Measurements from ENCODE around the gene CCM2. TPM values are rescaled to one million over a fixed set of nuclear protein-coding genes. Genes with fewer than 3 reads are reported as not detected.

CCM2 gene
- total and polyA plus RNA-seq, 2 experiments from 2014 or later: 24.9 to 40.1 TPM

- TF ChIP-seq ZNF462 (CRISPR knock-in tag; IDR thresholded peaks at IDR 0.05): no peak
- TF ChIP-seq EZH2phosphoT487 (IDR thresholded peaks at IDR 0.05; ENCODE audit: unreplicated experiment): no peak
- no peak for TF ChIP-seq STAT1 (IDR thresholded peaks at IDR 0.05; ENCODE audit: unreplicated experiment)
- TF ChIP-seq EZH2 (IDR thresholded peaks at IDR 0.05; ENCODE audit: low read depth, unreplicated experiment): no peak
- TF ChIP-seq NANOG (IDR thresholded peaks at IDR 0.05; ENCODE audit: borderline replicate concordance): no peak
Observed at GRCh38 chr7:45080958-45081669, 81.1 kb downstream of the CCM2 start (continued).

- Histone ChIP-seq H3K4me3 (no peak overlapping the region), H4K20me1 (replicated peaks; ENCODE audit: insufficient read depth) (no peaks in the 10 kb centered on the region), H3K27ac (ENCODE audit: low read depth) (no peak overlapping the region), H3K4me1 (ENCODE audit: insufficient read depth) (no peaks in the 10 kb centered on the region), H3F3A (replicated peaks; ENCODE audit: low read depth) (no peaks in the 10 kb centered on the region), H3K79me2 (replicated peaks; ENCODE audit: insufficient read depth) (no peaks in the 10 kb centered on the region), H3K27me3 (ENCODE audit: insufficient read depth) (no peaks in the 10 kb centered on the region), H3K4me2 (no peak overlapping the region), H3K9me2 (ENCODE audit: insufficient read depth) (no peaks in the 10 kb centered on the region), H2AFZ (no peak overlapping the region), H3K36me3 (ENCODE audit: insufficient read depth) (no peaks in the 10 kb centered on the region)
- H3K27me3 Mint-ChIP-seq (ENCODE audit: insufficient read depth, low read depth, poor library complexity): peaks cover 17% of the 10 kb centered on the region
- no peak for ATAC-seq
- DNase-seq (ENCODE audit: low spot score): no peak
- H3K4me1 Mint-ChIP-seq: no peaks in the 10 kb centered on the region
- H3K27ac Mint-ChIP-seq: no peak overlapping the region
- H3K36me3 Mint-ChIP-seq (ENCODE audit: low read depth): peaks cover 10% of the 10 kb centered on the region; the same call in 2 of the 3 replicates
- peaks cover 4% of the 10 kb centered on the region; the same call in 2 of the 3 replicates for H3K9me3 Mint-ChIP-seq
- H3K4me3 Mint-ChIP-seq: no peak overlapping the region
- no peak for TF ChIP-seq POLR2AphosphoS5 (IDR thresholded peaks at IDR 0.05; ENCODE audit: low read depth)
- TF ChIP-seq ZNF331 (CRISPR knock-in tag; IDR thresholded peaks at IDR 0.05; ENCODE audit: low read depth): no peak
- no peak for TF ChIP-seq ETS1 (IDR thresholded peaks at IDR 0.05)
- no peak for TF ChIP-seq JUNB (IDR thresholded peaks at IDR 0.05; ENCODE audit: unreplicated experiment)
- no peak for TF ChIP-seq CREB1 (CRISPR knock-in tag; IDR thresholded peaks at IDR 0.05; ENCODE audit: low read depth)
- TF ChIP-seq EZH2phosphoT487 (IDR thresholded peaks at IDR 0.05; ENCODE audit: unreplicated experiment): no peak
Observed at GRCh38 chr7:45081670-45081974, 81.6 kb downstream of the CCM2 start.

Measured in GM23338 (cell line).